AML-193 (cell line): ENCODE measurements around the gene SYNPR.

Source experiments
- DNase-seq, 2 experiments: peaks; one replicate each; lab custom pipeline; 2025; lab: John Stamatoyannopoulos, UW

SYNPR gene

GRCh38 chr3:63304421-63304820, 26.3 kb downstream of the SYNPR start:
- DNase-seq, result no peak

GRCh38 chr3:63308072-63308471, 30.0 kb downstream of the SYNPR start:
- DNase-seq, result no peak

GRCh38 chr3:63309768-63310167, 31.7 kb downstream of the SYNPR start:
- no peak for DNase-seq

GRCh38 chr3:63323766-63324165, 45.7 kb downstream of the SYNPR start:
- no peak for DNase-seq

- no peak for DNase-seq
These were observed 46.5 kb downstream of the SYNPR start for GRCh38 chr3:63324621-63325020.

- no peak for DNase-seq
These were observed 47.3 kb downstream of the SYNPR start for GRCh38 chr3:63325386-63325785.

GRCh38 chr3:63328365-63328764, 50.3 kb downstream of the SYNPR start:
- DNase-seq, result no peak

- DNase-seq, result no peak
These were observed 53.4 kb downstream of the SYNPR start for GRCh38 chr3:63331520-63331919.

- no peak for DNase-seq
These were observed 55.7 kb downstream of the SYNPR start for GRCh38 chr3:63333815-63334214.

- no peak for DNase-seq
These were observed 60.2 kb downstream of the SYNPR start for GRCh38 chr3:63338351-63338750.

GRCh38 chr3:63343674-63344073, 65.6 kb downstream of the SYNPR start:
- peak; percentile 89 to 90 for DNase-seq

- DNase-seq, result no peak
These were observed 66.6 kb downstream of the SYNPR start for GRCh38 chr3:63344661-63345060.

GRCh38 chr3:63349583-63350573, 71.8 kb downstream of the SYNPR start:
- peak; percentile 61 to 66 for DNase-seq

- peak; percentile 25 to 33 for DNase-seq
These were observed 73.3 kb downstream of the SYNPR start for GRCh38 chr3:63351159-63352007.

- no peak for DNase-seq
These were observed 73.8 kb downstream of the SYNPR start for GRCh38 chr3:63352008-63352279.

GRCh38 chr3:63353383-63353782, 75.3 kb downstream of the SYNPR start:
- no peak for DNase-seq

- no peak for DNase-seq
These were observed 76.1 kb downstream of the SYNPR start for GRCh38 chr3:63354160-63354559.

GRCh38 chr3:63355809-63356208, 77.7 kb downstream of the SYNPR start:
- DNase-seq, result no peak

- no peak for DNase-seq
These were observed 86.4 kb downstream of the SYNPR start for GRCh38 chr3:63364495-63364894.

GRCh38 chr3:63364910-63365309, 86.8 kb downstream of the SYNPR start:
- DNase-seq, result no peak

GRCh38 chr3:63365671-63366070, 87.6 kb downstream of the SYNPR start:
- DNase-seq, result no peak

- no peak for DNase-seq
These were observed 92.0 kb downstream of the SYNPR start for GRCh38 chr3:63370094-63370493.

- no peak for DNase-seq
These were observed 104.9 kb downstream of the SYNPR start for GRCh38 chr3:63383040-63383439.
